Loucy (cell line): Measurements from ENCODE around the gene NGFR.

Source experiments
- H2AFZ ChIP-seq: fragments of 200-600 bp; sonication (generic); 2 replicates; pipeline ENCODE4 v1.6.0; 2016; ENCODE audit warnings: antibody characterized with exemption, mild to moderate bottlenecking, low read length, moderate library complexity
- H3F3A ChIP-seq: fragments of 200-600 bp; 2 replicates; pipeline ENCODE4 v1.6.0; 2016; ENCODE audit warnings: antibody characterized with exemption, low read depth, mild to moderate bottlenecking
- H3K27me3 ChIP-seq: fragments of 200-600 bp; sonication (generic); 2 replicates; pipeline ENCODE4 v1.6.1; 2014; ENCODE audit warnings: low read length, mild to moderate bottlenecking; ENCODE audit not compliant: insufficient read depth, poor library complexity, severe bottlenecking
- H3K36me3 ChIP-seq: fragments of 200-600 bp; sonication (generic); 2 replicates; pipeline ENCODE4 v1.6.1; 2016; ENCODE audit warnings: low read length; ENCODE audit not compliant: insufficient read depth
- H3K4me1 ChIP-seq: fragments of 200-600 bp; sonication (generic); 2 replicates; pipeline ENCODE4 v1.5.1; 2014; ENCODE audit warnings: low read length, mild to moderate bottlenecking; ENCODE audit not compliant: insufficient read depth, poor library complexity, severe bottlenecking
- H3K4me2 ChIP-seq: fragments of 200-600 bp; sonication (generic); 2 replicates; pipeline ENCODE4 v1.6.0; 2014; ENCODE audit warnings: antibody characterized with exemption, low read length, low read depth, mild to moderate bottlenecking; ENCODE audit not compliant: poor library complexity, severe bottlenecking
- H3K4me3 ChIP-seq: fragments of 200-600 bp; sonication (generic); 2 replicates; pipeline ENCODE4 v1.5.1; 2014; ENCODE audit warnings: low read length, mild to moderate bottlenecking, mixed read lengths; ENCODE audit not compliant: poor library complexity, severe bottlenecking
- H3K79me2 ChIP-seq: fragments of 200-600 bp; sonication (generic); 2 replicates; pipeline ENCODE4 v1.6.1; 2014; ENCODE audit warnings: low read length; ENCODE audit not compliant: insufficient read depth
- H3K9ac ChIP-seq: fragments of 200-600 bp; sonication (generic); 2 replicates; pipeline ENCODE4 v1.6.0; 2014; ENCODE audit warnings: mild to moderate bottlenecking, low read depth, low read length, moderate library complexity; ENCODE audit not compliant: poor library complexity, severe bottlenecking
- H3K9me2 ChIP-seq: fragments of 200-600 bp; sonication (generic); replicated peaks from 2 replicates; pipeline ENCODE4 v1.6.1; 2016; ENCODE audit warnings: low read depth, low read length, mixed read lengths
- H3K9me3 ChIP-seq: fragments of 200-600 bp; sonication (generic); 2 replicates; pipeline ENCODE4 v1.6.1; 2014; ENCODE audit warnings: mild to moderate bottlenecking, antibody characterized with exemption, low read length, low read depth; ENCODE audit not compliant: insufficient read depth
- H4K20me1 ChIP-seq: fragments of 200-600 bp; sonication (generic); 2 replicates; pipeline ENCODE4 v1.6.0; 2014; ENCODE audit warnings: antibody characterized with exemption, low read length, mild to moderate bottlenecking; ENCODE audit not compliant: insufficient read depth, poor library complexity, severe bottlenecking
- CTCF ChIP-seq: fragments of 200-600 bp; sonication (generic); conservative IDR thresholded peaks from 2 replicates; pipeline ENCODE4 v1.5.1; 2014; ENCODE audit warnings: mild to moderate bottlenecking, antibody characterized with exemption, low read length
- EZH2phosphoT487 ChIP-seq: fragments of 200-600 bp; IDR thresholded peaks from 2 replicates; pipeline ENCODE4 v1.6.1; 2018; ENCODE audit warnings: antibody characterized with exemption, mild to moderate bottlenecking, moderate library complexity, borderline replicate concordance

The NGFR gene

GRCh38 chr17:49528966-49529365, 33.9 kb downstream of the NGFR start:
- H3K4me3 ChIP-seq, result no peak overlapping the region
- no peaks in the 10 kb centered on the region for H3F3A ChIP-seq
- no peaks in the 10 kb centered on the region for H3K79me2 ChIP-seq
- H3K36me3 ChIP-seq, result no peaks in the 10 kb centered on the region
- no peak overlapping the region for H2AFZ ChIP-seq
- H3K27me3 ChIP-seq, result no peaks in the 10 kb centered on the region
- H3K9me3 ChIP-seq, result no peaks in the 10 kb centered on the region
- H3K9me2 ChIP-seq, result no peaks in the 10 kb centered on the region
- H4K20me1 ChIP-seq, result no peaks in the 10 kb centered on the region
- H3K4me1 ChIP-seq, result no peaks in the 10 kb centered on the region
- TF ChIP-seq CTCF (no peak), EZH2phosphoT487 (no peak)
- H3K4me2 ChIP-seq, result no peak overlapping the region
- H3K9ac ChIP-seq, result no peak overlapping the region

GRCh38 chr17:49530118-49530517, 35.0 kb downstream of the NGFR start:
- Histone ChIP-seq H3K36me3 (no peaks in the 10 kb centered on the region), H3F3A (no peaks in the 10 kb centered on the region), H2AFZ (no peak overlapping the region), H3K27me3 (no peaks in the 10 kb centered on the region), H3K4me3 (no peak overlapping the region), H3K4me2 (no peak overlapping the region), H3K9me3 (no peaks in the 10 kb centered on the region), H3K79me2 (no peaks in the 10 kb centered on the region), H3K9ac (no peak overlapping the region), H3K9me2 (no peaks in the 10 kb centered on the region), H3K4me1 (no peaks in the 10 kb centered on the region), H4K20me1 (no peaks in the 10 kb centered on the region)
- TF ChIP-seq EZH2phosphoT487 (no peak), CTCF (no peak)

- Histone ChIP-seq H3F3A (no peaks in the 10 kb centered on the region), H3K9ac (no peak overlapping the region), H4K20me1 (no peaks in the 10 kb centered on the region), H3K36me3 (no peaks in the 10 kb centered on the region), H3K27me3 (no peaks in the 10 kb centered on the region), H3K9me3 (peaks cover 9% of the 10 kb centered on the region; the same call in 1 of the 2 replicates), H3K4me1 (peaks cover 3% of the 10 kb centered on the region), H3K4me2 (no peak overlapping the region), H2AFZ (no peak overlapping the region), H3K79me2 (no peaks in the 10 kb centered on the region), H3K9me2 (no peaks in the 10 kb centered on the region), H3K4me3 (no peak overlapping the region)
- no peak for TF ChIP-seq EZH2phosphoT487
- TF ChIP-seq CTCF, result no peak
Measured at GRCh38 chr17:49543860-49544259, 48.8 kb downstream of the NGFR start.
